Vagina (tissue), 2 donors: ENCODE data around the gene OOEP. TPM values are rescaled to one million over a fixed set of nuclear protein-coding genes. Genes with fewer than 3 reads are reported as not detected.

Experiments
- DNase-seq, 2 donors: peaks; one replicate each; pipeline ENCODE4 v3.0.0-alpha.2; 2017; ENCODE audit errors: extremely low spot score in 2 of 2
- H3K27ac ChIP-seq: fragments of 200-600 bp; sonication (generic); one replicate; pipeline ENCODE4 v1.5.1; 2019
- H3K27me3 ChIP-seq: fragments of 200-600 bp; sonication (generic); one replicate; pipeline ENCODE4 v1.5.1; 2019
- H3K36me3 ChIP-seq, 2 donors: fragments of 200-600 bp; sonication (generic); one replicate each; pipeline ENCODE4 v1.5.1; 2017 to 2019
- H3K4me1 ChIP-seq: fragments of 200-600 bp; sonication (generic); one replicate; pipeline ENCODE4 v1.5.1; 2019
- H3K4me3 ChIP-seq, 2 donors: fragments of 200-600 bp; sonication (generic); 1 replicate in 1 of 2; 2 replicates in 1 of 2; pipeline ENCODE4 v1.5.1; 2016 to 2019
- H3K9me3 ChIP-seq: fragments of 200-600 bp; sonication (generic); one replicate; pipeline ENCODE4 v1.5.1; 2019
- POLR2A ChIP-seq, 2 donors: fragments of 450-650 bp; IDR thresholded peaks; one replicate each; pipeline ENCODE4 v1.6.1; 2017; ENCODE audit warnings: antibody characterized with exemption in 2 of 2, mild to moderate bottlenecking in 2 of 2, moderate library complexity in 2 of 2
- POLR2AphosphoS5 ChIP-seq, 2 donors: sonication (generic); formaldehyde crosslinking; IDR thresholded peaks; one replicate each; pipeline ENCODE4 v1.9.0; 2017; ENCODE audit warnings: antibody characterized with exemption in 2 of 2, mild to moderate bottlenecking in 2 of 2, low read depth in 1 of 2; ENCODE audit not compliant: insufficient read depth in 1 of 2
- intact Hi-C: fragments of 100-400 bp; cut with DNase I; formaldehyde crosslinking; loops from one replicate; pipeline ENCODE4 v1.15.1; 2023
- small RNA-seq: library from RNA; depleted of rRNA; stranded (forward); fragments of <200 nt; gene quantifications from one replicate; pipeline ENCODE3, GENCODE V24; 2016
- total RNA-seq: library from RNA; depleted of rRNA; stranded (reverse); fragments of >200 nt; gene quantifications from one replicate; pipeline ENCODE4 v1.2.3, GENCODE V29; 2016
- TF ChIP-seq, protein P1 (sequence below), 3 experiments: fragments of 450-650 bp in 2 of 3; fragments of 200-600 bp in 1 of 3; sonication (generic) in 1 of 3; IDR thresholded peaks; one replicate each; pipeline ENCODE4 v1.5.1; 2017 to 2019; ENCODE audit warnings: antibody characterized with exemption in 3 of 3, mild to moderate bottlenecking in 2 of 3, moderate library complexity in 2 of 3

OOEP gene
- total RNA-seq, 1 donor from 2014 or later, result not detected

DNA sequence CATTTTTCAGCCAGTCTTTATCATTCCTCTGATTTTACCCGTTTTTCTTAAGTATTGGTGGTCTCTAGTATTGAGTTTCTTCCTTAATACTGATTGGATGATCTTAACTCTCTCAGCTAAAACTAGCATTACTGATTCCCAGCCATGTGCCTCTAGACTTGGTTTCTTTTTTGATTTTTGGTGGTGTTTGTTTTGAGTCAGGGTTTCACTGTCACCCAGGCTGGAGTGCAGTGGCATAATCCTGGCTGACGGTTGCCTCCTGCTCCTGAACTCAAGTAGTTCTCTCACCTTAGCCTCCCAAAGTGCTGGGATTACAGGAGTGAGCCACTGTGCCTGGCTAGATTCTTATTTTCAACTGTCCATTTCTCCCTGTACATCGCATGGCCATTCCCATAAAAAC lies 40.5 kb downstream of the OOEP start:
- Histone ChIP-seq H3K4me3 (no peak overlapping the region), H3K9me3 (no peaks in the 10 kb centered on the region), H3K27me3 (no peaks in the 10 kb centered on the region), H3K27ac (no peak overlapping the region), H3K36me3 (no peaks in the 10 kb centered on the region), H3K4me1 (no peaks in the 10 kb centered on the region)
- TF ChIP-seq POLR2A (IDR thresholded peaks at IDR 0.05), result no peak
- TF ChIP-seq, protein P1, sequence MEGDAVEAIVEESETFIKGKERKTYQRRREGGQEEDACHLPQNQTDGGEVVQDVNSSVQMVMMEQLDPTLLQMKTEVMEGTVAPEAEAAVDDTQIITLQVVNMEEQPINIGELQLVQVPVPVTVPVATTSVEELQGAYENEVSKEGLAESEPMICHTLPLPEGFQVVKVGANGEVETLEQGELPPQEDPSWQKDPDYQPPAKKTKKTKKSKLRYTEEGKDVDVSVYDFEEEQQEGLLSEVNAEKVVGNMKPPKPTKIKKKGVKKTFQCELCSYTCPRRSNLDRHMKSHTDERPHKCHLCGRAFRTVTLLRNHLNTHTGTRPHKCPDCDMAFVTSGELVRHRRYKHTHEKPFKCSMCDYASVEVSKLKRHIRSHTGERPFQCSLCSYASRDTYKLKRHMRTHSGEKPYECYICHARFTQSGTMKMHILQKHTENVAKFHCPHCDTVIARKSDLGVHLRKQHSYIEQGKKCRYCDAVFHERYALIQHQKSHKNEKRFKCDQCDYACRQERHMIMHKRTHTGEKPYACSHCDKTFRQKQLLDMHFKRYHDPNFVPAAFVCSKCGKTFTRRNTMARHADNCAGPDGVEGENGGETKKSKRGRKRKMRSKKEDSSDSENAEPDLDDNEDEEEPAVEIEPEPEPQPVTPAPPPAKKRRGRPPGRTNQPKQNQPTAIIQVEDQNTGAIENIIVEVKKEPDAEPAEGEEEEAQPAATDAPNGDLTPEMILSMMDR (IDR thresholded peaks at IDR 0.05), result no peak
- no peak for DNase-seq
- intact Hi-C loops, result no loop called here

DNA sequence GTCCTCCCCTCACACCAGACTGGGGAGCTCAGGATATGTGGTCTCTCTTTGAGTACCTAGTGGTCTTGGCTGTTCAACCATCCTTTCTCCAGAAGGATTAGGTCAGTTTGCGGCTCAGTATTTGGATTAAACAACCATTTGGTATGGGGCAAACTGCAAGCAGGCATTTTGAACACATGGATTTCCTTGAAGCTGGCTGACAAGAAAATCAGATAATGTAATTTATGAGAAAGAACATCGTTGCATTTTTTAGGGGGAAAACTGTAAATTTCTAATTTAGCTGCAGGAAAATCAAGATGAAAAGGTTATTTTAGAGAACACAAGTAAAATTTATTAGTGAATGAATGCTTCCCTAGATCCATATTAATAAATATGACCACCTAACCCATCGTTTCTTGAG lies 40.9 kb downstream of the OOEP start:
- no peaks in the 10 kb centered on the region for H3K4me1 ChIP-seq
- intact Hi-C loops, result no loop called here
- no peaks in the 10 kb centered on the region for H3K9me3 ChIP-seq
- H3K27ac ChIP-seq, result no peak overlapping the region
- no peaks in the 10 kb centered on the region for H3K27me3 ChIP-seq
- DNase-seq, result no peak
- TF ChIP-seq POLR2A (IDR thresholded peaks at IDR 0.05), result no peak
- TF ChIP-seq, protein P1 (IDR thresholded peaks at IDR 0.05), result no peak
- no peak for TF ChIP-seq POLR2AphosphoS5 (IDR thresholded peaks at IDR 0.05; ENCODE audit: insufficient read depth in 1 of 2, low read depth in 1 of 2)
- H3K36me3 ChIP-seq, result no peaks in the 10 kb centered on the region
- H3K4me3 ChIP-seq, result no peak overlapping the region

DNA sequence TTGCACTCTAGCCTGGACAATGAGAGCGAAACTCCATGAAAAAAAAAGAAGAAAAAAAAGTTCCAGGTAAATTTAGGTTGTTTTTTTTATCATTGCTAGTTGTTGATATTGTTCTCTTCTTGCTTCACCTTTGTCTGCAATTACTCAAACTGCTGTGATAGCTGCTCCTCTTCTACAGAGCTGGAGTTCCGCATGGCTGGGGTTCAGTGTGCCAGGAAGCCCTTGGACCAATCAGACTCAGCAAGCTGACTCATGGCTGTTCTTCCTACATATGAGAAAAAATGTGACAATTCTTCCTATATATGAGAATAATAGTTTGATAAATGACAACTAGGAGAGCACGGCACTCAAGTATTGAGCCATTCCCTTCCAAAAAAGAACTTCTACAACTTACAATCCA lies 44.0 kb downstream of the OOEP start:
- no peak for TF ChIP-seq POLR2A (IDR thresholded peaks at IDR 0.05)
- TF ChIP-seq, protein P1 (IDR thresholded peaks at IDR 0.05), result no peak
- Histone ChIP-seq H3K4me1 (no peaks in the 10 kb centered on the region), H3K9me3 (no peaks in the 10 kb centered on the region), H3K36me3 (no peaks in the 10 kb centered on the region), H3K27me3 (no peaks in the 10 kb centered on the region), H3K4me3 (no peak overlapping the region), H3K27ac (no peak overlapping the region)
- intact Hi-C loops, result no loop called here
- no peak for DNase-seq

DNA sequence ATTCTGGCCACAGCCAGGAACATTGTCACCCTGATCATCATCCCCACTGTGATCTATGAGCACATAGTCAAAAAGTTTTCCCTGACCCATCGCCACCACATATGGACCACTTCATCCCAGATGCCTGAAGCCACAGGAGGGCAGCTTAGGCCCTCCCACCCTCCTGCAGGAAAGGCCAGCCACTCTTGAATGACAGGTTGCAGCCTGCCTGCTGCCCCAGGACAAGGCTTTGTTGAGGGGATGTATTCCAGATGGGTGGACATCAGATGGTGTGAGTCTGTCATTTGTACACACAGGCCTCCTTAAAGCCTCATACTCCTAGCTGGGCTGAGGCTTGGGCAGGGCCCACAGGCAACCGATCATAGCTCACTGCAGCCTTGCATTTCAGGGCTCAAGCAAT lies 46.4 kb downstream of the OOEP start:
- Histone ChIP-seq H3K36me3 (no peaks in the 10 kb centered on the region), H3K27me3 (no peaks in the 10 kb centered on the region), H3K4me3 (no peak overlapping the region), H3K27ac (no peak overlapping the region), H3K9me3 (no peaks in the 10 kb centered on the region), H3K4me1 (no peaks in the 10 kb centered on the region)
- no peak for DNase-seq
- TF ChIP-seq, protein P1 (IDR thresholded peaks at IDR 0.05), result no peak
- TF ChIP-seq POLR2AphosphoS5 (IDR thresholded peaks at IDR 0.05; ENCODE audit: insufficient read depth in 1 of 2, low read depth in 1 of 2) (no peak), POLR2A (IDR thresholded peaks at IDR 0.05) (no peak)
- intact Hi-C loops, result no loop called here

Small RNA genes lying within 50 kb of the gene (small RNA-seq; reads per million reads assigned to genes)
- 0.43 reads per million for gene RPL39P3

Other genes with a start within 250 kb of the OOEP start
- gene KHDC1L, start 144.4 kb downstream of the OOEP start, total RNA-seq, result not detected
- 0.98 TPM for gene KHDC1, start 106.7 kb downstream of the OOEP start, total RNA-seq
- not detected for gene DPPA5, start 15.6 kb downstream of the OOEP start, total RNA-seq
- gene KHDC3L, start 7.2 kb downstream of the OOEP start, total RNA-seq, result not detected
- gene DDX43, start 24.9 kb upstream of the OOEP start, total RNA-seq, result 0.49 TPM
- 8.3 TPM for gene CGAS, start 82.4 kb upstream of the OOEP start, total RNA-seq
- gene MTO1, start 91.8 kb upstream of the OOEP start, total RNA-seq, result 26.0 TPM
- 8,108 TPM for gene EEF1A1, start 151.1 kb upstream of the OOEP start, total RNA-seq